Superior temporal gyrus (tissue), 1 donor: ENCODE measurements around the gene STAG1.
"Not testable (repeated sequence)": the region's sequence is repeated elsewhere in the genome, so short reads cannot be mapped to it uniquely, and the experiment has no call there.

Experiments used
- DNase-seq: peaks from one replicate; pipeline ENCODE4 v3.0.0-alpha.2; 2016; ENCODE audit errors: extremely low spot score

Gene STAG1

DNA sequence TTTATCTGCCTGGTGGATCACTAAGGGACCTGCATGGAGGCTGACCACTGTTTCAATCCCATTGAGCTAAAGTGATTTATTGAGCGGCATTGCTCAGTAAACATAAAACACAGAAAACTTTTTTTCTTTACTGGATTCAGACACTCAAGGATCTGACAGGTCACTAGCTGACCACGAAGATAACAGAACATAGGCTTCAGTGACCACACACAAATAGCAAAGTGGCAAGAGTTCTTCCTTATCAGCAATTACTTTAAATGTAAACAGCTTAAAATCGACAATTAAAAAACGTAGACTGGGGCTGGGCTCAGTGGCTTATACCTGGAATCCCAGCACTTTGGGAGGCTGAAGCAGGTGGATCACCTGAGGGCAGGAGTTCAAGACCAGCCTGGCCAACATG is 48.7 kb downstream of the STAG1 start:
- DNase-seq: no peak

DNA sequence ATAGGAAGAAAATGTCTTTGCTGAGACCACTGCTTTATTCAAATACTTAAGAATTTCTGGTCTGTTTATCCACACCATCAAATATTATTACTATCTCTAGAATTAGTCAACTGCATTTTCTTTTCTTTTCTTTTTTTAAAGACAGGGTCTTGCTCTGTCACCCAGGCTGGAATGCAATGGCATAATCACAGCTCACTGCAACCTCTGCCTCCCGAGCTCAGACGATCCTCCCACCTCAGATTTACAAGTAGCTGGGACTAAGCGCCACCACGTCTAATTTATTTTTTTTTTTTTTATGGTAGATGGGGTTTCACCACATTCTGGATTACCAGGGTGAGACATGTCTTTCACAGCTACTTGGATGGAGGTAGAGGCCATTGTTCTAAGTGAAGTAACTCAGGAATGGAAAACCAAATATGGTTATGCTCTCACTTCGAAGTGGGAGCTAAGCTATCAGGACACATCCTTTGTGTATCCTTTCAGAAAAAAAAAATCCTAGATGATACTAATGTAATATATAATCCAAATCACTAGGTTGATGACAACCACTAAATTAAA is 52.8 kb downstream of the STAG1 start:
- DNase-seq: no peak

DNA sequence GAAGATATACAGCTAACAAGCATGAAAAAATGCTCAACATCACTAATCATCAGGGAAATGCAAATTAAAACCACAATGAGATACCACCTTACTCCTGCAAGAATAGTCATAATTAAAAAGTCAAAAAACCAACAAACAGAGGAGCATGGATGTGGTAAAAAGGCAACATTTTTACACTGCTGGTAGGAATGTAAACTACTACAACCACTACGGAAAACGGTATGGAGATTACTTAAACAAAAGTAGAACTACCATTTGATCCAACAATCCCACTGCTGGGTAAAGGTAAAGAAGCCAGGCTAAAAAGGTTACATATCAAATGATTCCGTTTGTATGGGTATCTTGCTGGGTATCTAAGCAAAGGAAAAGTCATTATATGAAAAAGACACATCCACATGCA is 53.8 kb downstream of the STAG1 start:
- DNase-seq: no peak

DNA sequence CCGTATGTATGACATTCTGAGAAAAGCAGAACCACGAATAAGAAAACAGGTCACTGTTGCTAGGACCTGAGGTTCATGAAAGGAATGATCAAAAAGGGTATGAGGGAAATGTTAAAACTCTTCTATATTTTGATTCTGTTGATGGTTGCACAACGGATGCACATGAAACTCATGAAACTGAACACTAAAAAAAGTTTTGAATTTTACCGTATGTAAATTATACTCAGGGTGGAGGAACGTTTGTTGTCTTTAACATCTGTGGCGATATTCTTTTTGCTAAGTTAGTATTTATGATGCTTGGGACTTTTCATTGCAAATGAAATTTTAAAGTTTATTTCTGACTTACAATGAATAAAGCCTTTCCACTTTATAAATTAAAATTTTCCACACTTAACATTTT is 55.4 kb downstream of the STAG1 start:
- DNase-seq: no peak

DNA sequence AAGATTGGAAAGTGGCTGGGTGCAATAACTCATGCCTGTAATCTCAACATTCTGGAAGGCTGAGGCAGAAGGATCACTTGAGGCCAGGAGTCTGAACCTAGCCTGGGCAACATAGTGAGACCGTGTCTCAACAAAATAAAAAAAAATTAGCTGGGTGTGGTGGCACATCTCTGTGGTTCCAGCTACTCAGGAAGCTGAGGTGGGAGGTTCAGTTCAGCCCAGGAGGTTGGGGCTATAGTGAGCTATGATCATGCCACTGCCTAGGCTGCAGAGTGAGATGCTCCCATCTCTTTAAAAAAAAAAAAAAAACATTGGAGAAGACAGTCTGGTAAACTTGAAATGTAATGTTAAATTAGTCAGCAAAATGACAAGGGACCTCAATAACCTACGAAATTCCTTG is 57.9 kb downstream of the STAG1 start:
- no peak for DNase-seq

DNA sequence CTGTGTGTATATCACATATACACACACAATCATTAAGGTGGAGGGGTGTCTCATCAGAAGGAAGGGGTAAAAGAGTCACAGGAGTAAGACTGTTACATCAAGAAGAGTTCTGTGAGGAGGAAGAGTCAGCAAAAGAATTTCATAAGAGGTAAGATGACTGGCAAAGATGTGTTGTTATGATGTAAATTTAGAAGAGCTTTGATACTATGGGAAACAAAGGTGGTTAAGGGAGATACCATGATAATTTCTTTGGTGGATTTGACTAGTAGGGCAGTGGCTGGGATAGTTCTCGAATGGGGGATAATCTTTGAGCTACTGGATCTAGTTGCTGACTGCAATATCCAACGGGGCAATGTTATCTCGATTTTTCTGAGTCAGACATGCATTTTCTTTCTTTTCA is 61.6 kb downstream of the STAG1 start:
- DNase-seq: no peak

DNA sequence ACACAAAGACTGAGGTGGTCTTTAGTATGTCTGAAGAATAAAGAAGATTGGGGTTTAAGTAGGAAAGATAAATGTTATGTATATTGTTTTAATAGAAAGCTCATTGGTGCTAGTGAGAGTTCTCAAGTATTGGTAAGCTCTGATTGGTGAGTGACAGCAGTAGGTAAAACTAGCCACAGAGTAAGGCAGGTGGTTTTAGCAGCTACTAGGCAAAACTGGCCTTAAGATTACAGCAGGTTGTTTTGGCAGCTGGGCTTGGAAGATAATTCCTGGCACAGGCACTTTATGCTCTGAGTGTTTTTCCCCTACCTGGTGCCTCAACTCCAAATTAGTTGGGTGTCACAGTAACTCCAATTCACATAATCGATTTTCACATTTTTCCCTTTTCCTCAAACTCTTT is 66.3 kb downstream of the STAG1 start:
- no peak for DNase-seq

DNA sequence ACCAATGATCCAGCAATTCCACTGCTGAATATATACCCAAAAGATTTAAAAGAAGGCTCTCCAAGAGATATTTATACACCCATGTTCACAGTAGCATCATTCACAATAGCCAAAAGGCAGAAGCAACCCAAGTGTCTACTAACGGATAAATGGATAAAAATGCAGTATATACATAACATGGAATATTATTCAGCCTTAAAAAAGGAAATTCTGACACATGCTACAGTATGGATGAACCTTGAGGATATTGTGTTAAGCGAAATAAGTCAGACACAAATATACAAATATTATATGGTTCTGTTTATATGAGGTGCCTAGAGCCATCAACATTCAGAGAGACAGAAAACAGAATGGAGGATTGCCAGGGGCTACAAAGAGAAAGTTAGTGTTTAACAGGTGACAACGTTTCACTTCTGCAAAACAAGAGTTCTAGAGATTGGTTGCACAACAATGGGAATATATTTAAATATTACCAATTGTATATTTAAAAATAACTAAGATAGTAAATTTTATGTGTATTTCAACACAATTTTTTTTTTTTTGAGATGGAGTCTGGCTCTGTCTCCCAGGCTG is 69.4 kb downstream of the STAG1 start:
- no peak for DNase-seq

DNA sequence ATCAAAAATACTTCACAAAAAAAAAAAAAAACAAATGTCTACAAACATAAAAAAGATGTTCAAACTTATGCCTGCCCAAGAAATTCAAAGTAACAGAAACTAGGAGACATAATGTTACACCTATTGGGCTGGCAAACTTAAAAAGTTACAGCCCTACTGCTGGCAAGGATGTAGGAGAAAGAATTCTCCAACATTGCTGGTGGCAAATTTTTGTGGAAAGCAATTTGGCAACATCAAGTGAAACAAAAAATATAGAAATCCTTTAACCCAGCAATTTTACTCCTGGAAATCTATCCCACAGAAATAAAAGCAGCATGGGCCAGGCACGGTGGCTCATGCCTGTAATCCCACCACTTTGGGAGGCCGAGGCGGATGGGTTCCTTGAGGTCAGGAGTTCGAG is 73.2 kb downstream of the STAG1 start:
- DNase-seq: no peak

DNA sequence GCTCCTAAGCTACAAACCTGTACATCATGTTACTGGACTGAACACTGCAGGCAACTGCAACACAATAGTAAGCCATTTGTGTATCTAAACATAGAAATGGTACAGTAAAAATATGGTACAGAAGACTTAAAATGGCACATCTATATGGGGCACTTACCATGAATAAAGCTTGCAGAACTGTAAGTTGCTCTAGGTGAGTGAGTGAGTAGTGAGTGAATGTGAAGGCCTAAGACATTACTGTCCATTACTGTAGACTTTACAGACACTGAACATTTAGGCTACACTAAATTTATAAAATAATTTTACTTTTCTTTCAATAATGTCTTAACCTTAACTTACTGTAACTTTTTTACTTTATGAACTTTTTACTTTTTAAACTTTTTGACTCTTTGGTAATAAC is 76.2 kb downstream of the STAG1 start:
- no peak for DNase-seq

DNA sequence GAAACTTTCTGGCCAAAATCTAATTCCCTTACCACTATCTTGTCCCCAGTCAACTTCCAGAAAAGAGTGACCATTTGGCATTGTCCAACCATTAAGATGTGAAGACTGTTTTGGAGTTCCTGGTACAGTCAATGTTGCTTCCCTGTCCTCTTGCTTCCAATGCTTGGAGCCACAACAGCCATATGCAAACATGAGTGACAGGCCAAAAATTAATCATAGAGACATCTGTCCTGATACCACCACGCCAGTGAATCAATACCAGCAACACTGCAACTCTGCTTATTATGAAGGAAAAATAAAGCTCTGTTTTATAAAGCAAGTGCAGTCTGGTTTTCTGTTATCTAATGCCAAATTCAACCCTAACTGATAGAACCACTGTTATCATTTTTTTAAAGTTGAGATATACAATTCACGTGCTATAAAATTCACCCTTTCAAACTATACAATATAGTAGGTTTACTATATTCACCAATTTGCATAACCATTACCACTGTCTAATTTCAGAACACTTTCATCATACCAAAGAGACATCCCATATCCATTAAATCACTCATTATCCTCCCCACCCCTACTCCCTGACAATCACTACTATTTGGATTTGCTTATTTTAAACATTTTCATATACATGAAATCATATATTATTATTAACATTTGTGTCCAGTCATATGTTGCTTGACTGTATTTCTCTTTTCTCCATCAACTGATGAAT is 76.9 kb downstream of the STAG1 start:
- no peak for DNase-seq

DNA sequence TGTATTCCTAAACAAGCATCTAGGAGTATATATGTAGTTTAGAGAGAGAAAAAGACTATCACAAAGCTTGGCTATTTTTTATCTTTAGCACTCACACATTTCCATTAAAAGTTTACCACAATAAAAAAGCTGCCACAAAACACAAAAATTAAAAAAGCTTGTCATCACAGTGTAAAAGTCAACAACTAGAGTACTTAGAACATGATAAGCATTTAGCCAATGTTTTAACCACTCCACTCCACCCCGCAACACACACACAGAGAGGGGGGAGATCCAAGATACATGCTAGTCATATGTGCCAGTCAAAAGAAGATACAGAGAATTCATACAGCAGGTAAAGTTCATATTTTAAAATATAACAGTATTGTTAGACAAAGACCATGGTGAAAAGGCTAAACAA is 79.7 kb downstream of the STAG1 start:
- DNase-seq: no peak

DNA sequence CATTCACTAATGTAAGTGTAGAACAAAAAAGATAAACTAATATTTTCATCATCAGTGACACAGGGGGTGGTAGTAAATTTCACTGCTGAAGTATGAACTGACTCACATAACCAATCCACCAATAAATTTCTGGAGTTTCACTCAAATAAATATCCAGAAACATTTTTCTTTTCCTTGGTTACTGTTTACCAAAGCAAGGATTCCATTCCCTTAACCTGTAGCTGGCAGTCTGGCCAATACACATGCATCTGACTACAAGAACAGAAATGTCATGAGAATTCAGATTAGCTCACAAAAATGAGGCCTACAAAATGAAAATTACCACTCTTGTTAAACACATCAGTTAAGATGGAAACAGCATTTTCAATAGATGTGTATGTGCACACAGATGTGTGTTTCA is 80.3 kb downstream of the STAG1 start:
- no peak for DNase-seq

DNA sequence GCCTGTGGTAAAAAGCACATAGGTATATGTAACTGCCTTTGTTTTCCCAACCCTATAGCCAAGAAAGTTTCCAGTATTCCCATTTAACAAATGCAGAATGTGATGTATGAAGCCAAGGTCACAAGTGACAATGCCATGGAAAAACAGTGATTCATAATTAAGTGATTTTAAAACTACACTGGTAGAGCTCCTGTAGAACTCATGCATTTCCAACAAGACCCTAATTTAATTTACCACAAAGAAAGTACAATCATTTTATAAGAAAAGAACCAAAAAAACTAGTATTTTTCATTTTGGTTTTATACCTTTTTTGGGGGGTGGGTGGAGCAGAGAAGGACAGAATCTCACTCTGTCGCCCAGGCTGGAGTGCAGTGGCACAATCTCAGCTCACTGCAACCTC is 82.0 kb downstream of the STAG1 start:
- DNase-seq: no peak

DNA sequence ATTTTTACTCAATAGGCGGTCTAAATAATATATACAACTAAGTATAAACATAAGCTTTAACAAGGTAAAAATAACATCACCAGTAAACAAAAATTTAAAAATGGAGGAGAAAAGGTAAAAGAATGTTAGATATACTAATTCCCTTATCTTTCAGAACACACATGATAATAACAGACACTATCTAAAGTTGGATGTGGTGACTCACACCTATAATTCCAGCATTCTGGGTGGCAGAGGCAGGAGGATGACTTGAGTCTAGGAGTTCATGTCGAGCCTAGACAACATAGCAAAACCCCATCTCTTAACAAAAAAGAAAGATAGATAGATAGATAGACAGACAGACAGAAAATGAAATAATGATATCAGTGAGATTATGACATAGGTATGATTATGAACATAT is 85.1 kb downstream of the STAG1 start:
- no peak for DNase-seq

DNA sequence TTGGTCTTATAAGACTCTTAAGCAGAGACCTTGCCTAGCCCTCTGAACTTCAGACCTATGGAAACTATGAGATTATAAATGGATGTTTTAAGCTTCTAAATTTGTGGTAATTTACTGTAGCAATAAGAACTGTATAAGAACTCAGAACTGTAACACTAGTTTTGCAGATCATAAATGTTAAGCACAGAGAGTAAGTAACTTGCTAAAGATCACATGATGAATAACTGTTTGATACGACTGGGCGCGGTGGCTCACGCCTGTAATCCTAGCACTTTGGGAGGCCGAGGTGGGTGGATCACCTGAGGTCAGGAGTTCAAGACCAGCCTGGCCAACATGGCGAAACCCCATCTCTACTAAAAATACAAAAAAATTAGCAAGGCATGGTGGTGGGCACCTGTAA is 85.9 kb downstream of the STAG1 start:
- DNase-seq: not testable (repeated sequence)

DNA sequence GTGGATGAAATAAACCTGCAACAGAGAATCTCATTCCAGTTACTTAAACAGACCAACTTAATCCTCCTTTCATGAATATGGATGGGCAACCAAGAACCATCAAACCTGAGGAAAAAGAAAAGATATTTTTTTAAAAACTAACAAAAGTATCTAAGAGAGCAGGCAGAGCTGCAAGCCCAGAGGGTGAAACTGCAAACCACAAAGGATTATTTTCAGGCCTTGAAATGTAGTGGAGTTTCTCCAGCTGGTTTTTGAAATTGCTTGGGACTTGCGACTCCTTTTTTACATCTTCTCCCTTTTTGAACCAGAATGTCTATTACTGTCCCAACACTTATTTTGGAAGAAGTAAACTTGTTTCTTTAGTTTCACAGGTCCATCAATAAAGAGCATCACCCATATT is 87.4 kb downstream of the STAG1 start:
- no peak for DNase-seq

DNA sequence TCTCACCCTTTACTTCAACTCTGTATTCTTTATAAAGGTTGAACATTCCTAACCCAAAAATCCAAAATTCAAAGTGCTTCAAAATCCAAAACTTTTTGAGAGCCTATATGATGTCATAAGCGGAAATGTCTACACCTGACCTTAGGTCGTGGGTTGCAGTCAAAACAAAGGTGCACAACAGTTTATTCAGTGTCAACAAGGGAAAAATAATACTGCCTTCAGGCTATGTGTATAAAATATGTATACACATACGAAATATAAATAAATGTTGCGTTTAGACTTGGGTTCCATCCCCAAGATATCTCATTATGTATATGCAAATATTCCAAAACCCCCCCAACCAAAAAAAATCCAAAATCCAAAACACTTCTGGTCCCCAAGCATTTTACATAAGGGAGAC is 90.9 kb downstream of the STAG1 start:
- DNase-seq: no peak

DNA sequence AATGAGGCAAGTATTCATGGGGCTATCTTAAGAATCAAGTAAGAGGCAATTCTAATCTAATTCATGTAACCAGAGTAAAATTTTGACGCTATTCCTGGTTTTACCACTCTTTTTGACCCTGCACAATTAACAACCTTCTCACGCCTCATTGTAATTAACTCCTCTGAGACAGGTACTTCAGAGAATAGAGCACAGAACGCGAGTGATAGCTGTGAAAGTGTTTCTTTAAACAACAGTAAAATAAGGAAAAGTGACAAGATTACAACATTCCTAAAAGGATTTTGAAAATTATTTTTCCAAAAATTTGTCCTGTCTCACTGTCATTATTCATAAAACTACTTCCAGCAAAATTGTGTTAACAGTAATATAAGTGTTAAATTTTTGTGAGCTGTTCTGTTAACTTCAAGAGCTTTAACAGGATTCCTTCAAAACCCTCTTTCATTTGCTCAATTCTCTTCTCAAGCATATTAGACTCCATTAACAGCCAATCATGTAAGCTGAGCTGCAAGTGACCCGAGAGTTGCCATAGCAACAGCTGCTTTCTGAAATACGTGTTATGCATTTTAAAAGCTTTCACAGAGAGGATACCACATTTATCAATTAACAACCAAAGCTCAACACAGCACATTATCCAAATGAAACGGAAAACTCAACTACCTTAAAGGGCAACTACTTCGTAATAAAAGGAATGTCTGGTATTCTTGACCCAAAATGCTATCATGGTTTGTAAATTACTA is 93.1 kb downstream of the STAG1 start:
- DNase-seq: peak; percentile 95

DNA sequence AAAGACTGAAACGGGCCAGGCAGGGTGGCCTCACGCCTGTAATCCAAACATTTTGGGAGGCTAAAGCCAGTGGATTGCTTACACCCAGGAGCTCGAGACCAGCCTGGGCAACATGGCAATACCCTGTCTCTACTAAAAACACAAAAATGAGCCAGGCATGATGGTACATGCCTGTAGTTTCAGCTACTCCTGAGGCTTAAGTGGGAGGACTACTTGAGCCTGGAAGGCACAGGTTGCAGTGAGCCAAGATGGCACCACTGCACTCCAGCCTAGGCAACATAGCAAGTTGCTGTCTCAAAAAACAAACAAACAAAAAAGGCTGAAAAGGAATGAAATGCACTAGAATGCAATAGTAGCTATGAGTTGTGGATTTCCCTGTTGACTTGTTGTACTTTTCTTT is 94.7 kb downstream of the STAG1 start:
- no peak for DNase-seq

DNA sequence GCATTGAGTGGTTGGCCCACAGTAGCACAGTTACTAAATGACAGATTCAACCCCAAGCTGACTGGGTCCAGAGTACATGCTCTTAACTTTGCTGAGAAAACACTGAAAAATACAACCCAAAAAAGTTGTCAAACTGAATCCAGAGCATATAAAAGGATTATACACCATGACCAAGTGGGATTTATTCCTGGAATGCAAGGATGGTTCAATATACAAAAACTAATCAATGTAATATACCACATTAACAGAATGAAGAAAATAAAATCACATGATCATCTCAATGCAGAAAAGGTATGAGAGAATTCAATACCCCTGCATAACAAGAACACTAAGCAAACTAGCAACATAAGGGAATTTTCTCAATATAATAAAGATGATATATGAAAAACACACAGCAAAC is 98.5 kb downstream of the STAG1 start:
- DNase-seq: no peak

DNA sequence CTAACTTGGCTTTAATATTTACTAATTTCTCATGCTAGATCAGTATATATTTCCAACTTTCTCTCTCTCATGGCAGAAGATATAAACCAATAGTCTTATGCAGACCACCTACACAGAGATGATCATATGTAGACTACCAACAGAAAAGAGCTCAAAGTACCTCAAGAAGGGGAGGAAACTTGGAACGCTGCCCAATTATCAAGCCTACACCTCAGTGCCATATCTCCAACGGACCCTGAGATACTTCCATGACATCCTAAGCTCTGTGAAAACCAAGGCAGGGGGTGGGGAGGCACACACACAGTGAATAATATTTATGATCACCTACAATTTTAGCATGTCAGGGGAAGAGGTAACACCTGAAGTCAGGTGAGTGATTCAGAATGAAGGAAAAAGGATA is 100.6 kb downstream of the STAG1 start:
- no peak for DNase-seq

DNA sequence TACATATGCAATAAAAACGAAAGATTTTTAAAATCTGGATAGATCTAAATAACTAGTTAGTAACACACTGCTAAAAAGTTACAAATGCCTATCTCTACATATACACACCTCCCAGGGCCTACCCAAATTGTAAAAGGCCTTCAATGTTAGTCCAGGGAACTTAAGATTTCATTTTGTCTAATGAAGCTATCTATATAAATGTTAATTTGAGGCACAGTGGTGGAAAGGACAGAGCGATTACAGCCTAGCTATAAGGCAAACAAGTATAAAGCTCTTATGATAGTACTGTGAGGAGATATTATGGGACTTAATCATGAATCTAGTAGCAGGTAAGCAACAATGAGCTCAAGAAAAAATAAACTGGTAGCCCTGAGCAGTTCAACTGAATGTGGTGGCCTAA is 101.7 kb downstream of the STAG1 start:
- DNase-seq: no peak
